Body of pancreas (tissue), 4 donors: Measurements from ENCODE around the gene SPPL2C.

Experiments
- POLR2A ChIP-seq, 3 donors: fragments of 450-650 bp; IDR thresholded peaks; one replicate each; pipeline ENCODE4 v1.6.1; 2016; ENCODE audit warnings: antibody characterized with exemption in 3 of 3, mild to moderate bottlenecking in 2 of 3
- TF ChIP-seq, protein P1 (sequence below), 7 experiments: fragments of 450-650 bp in 4 of 7; fragments of 200-600 bp in 3 of 7; sonication (generic) in 3 of 7; IDR thresholded peaks; one replicate each; pipeline ENCODE4 v1.5.1; 2016 to 2019; ENCODE audit warnings: antibody characterized with exemption in 7 of 7

DNA sequence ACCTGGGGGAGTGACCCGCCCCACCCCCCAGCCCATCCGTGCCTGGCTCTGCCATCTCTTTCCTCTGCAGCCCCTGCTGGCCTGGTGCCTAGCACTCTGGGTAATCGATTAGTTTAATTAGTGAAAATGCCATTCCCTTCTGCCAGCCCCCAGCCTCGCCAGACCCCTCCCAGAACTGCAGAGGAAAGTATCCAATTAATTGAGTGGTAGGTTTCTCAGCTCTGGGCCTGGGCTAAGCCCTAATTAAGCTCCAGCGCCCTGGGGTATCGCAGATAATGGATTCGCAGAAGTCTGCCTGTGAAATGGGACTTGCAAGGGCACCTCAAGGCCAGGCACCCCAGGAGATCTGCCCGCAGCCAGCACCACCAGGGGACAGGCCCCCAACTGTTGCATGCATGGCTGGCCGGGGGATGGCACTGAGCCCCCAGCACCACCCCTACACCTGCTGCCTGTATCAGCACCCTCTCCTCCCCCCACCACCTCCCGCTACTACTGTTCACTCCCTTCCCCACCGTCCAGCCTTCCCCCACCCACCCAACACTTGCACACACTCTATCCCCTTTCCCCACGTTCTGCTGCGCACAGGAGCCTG is 19.7 kb upstream of the SPPL2C start:
- no peak for TF ChIP-seq POLR2A (IDR thresholded peaks at IDR 0.05)
- TF ChIP-seq, protein P1, sequence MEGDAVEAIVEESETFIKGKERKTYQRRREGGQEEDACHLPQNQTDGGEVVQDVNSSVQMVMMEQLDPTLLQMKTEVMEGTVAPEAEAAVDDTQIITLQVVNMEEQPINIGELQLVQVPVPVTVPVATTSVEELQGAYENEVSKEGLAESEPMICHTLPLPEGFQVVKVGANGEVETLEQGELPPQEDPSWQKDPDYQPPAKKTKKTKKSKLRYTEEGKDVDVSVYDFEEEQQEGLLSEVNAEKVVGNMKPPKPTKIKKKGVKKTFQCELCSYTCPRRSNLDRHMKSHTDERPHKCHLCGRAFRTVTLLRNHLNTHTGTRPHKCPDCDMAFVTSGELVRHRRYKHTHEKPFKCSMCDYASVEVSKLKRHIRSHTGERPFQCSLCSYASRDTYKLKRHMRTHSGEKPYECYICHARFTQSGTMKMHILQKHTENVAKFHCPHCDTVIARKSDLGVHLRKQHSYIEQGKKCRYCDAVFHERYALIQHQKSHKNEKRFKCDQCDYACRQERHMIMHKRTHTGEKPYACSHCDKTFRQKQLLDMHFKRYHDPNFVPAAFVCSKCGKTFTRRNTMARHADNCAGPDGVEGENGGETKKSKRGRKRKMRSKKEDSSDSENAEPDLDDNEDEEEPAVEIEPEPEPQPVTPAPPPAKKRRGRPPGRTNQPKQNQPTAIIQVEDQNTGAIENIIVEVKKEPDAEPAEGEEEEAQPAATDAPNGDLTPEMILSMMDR (IDR thresholded peaks at IDR 0.05): no peak
